SU-DHL-6 (cell line): ENCODE measurements around the gene APRT.

Experiments used
- EZH2phosphoT487 ChIP-seq: fragments of 200-600 bp; sonication (generic), shearing (Covaris generic); conservative IDR thresholded peaks from 2 replicates; pipeline ENCODE4 v1.6.1; 2018; ENCODE audit warnings: mild to moderate bottlenecking, antibody characterized with exemption, low read length, moderate library complexity, mixed read lengths
- TF ChIP-seq, protein P1 (sequence below): fragments of 200-600 bp; sonication (generic); IDR thresholded peaks from one replicate; pipeline ENCODE4 v1.5.1; 2017; ENCODE audit warnings: antibody characterized with exemption, mild to moderate bottlenecking, low read length, moderate library complexity; ENCODE audit not compliant: insufficient read depth, poor library complexity, severe bottlenecking

DNA sequence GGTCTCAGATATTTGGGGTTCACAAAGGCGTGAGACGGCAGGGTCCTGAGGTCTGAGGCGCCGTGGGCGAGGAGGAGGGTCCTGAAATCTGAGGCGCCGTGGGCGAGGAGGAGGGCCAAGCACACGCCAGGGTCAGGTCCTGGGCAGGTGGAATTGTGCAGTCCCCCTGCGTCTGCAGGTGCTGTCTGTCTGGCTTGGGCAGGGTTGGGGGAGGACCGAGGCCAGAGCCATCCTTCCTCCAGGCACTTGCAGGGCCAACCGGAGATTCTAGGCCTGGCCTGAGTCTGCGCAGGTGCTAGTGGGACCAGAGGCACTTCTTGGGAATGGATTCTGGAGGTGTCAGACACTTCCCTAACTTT, 2.4 kb upstream of the APRT start:
- TF ChIP-seq, protein P1, sequence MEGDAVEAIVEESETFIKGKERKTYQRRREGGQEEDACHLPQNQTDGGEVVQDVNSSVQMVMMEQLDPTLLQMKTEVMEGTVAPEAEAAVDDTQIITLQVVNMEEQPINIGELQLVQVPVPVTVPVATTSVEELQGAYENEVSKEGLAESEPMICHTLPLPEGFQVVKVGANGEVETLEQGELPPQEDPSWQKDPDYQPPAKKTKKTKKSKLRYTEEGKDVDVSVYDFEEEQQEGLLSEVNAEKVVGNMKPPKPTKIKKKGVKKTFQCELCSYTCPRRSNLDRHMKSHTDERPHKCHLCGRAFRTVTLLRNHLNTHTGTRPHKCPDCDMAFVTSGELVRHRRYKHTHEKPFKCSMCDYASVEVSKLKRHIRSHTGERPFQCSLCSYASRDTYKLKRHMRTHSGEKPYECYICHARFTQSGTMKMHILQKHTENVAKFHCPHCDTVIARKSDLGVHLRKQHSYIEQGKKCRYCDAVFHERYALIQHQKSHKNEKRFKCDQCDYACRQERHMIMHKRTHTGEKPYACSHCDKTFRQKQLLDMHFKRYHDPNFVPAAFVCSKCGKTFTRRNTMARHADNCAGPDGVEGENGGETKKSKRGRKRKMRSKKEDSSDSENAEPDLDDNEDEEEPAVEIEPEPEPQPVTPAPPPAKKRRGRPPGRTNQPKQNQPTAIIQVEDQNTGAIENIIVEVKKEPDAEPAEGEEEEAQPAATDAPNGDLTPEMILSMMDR: no peak
- no peak for TF ChIP-seq EZH2phosphoT487
